Ovary (tissue), 3 donors: ENCODE data around the gene STXBP4.

Experiments used
- CTCF ChIP-seq, 3 donors: fragments of 450-650 bp in 2 of 3; fragments of 200-600 bp in 1 of 3; IDR thresholded peaks; one replicate each; pipeline versions ENCODE4 v1.5.1 to v1.8.0; 2016 to 2022; ENCODE audit warnings: antibody characterized with exemption in 3 of 3, mild to moderate bottlenecking in 1 of 3
- POLR2A ChIP-seq: fragments of 450-650 bp; IDR thresholded peaks from one replicate; pipeline ENCODE4 v1.6.1; 2017; ENCODE audit warnings: antibody characterized with exemption, mild to moderate bottlenecking, moderate library complexity
- donor health status: DM: no; HTN: no; CAD: no.

- no peak for TF ChIP-seq CTCF (IDR thresholded peaks at IDR 0.05)
- no peak for TF ChIP-seq POLR2A
Measured at GRCh38 chr17:54968988-54969332, 395 bp downstream of the STXBP4 start.
